ENCODE measurements around the gene BOK.
A peak's percentile ranks its signal among the peaks of the same experiment; 100 is the strongest.
"Not testable (repeated sequence)": the region's sequence is repeated elsewhere in the genome, so short reads cannot be mapped to it uniquely, and the experiment has no call there.

Gene BOK

GRCh38 chr2:241558532-241559322 lies at the start of gene BOK:
BOK (plus strand) TSS chr2:241558745; CDS start chr2:241559484, 739 bp downstream.
- peak; percentile 92 for DNase-seq (ENCODE audit: low spot score)

DNA sequence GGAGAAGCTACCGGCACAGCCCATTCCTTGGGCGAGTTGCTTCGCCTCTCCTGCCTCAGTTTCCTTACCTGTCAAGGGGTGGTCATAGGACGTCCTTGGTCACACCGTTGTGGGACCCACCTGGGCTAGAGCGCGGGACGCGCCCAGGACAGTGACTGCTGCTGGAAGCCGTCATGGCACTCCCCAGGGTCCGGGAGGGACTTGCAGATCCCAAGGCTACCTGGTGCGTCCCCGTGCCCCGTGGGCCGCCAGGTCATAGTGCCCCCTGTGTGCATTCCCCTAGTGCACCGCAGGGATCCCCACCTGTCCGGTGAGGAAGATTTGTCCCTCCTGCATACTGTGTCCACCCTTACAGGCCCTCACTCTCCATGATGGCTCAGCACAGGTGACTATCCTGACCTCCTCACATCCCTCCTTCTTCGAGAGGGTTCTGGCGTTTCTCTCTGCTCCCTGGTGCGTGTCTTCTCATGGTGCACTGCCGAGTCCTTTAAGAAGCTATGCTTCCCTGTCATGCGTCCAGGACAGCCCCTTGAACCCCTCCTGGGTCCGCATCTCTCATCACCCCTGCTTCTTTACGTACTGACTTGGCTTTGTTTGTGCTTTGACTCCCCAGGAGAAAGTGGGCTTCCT lies 49.3 kb upstream of the BOK start:
- DNase-seq (ENCODE audit: low spot score), result no peak

DNA sequence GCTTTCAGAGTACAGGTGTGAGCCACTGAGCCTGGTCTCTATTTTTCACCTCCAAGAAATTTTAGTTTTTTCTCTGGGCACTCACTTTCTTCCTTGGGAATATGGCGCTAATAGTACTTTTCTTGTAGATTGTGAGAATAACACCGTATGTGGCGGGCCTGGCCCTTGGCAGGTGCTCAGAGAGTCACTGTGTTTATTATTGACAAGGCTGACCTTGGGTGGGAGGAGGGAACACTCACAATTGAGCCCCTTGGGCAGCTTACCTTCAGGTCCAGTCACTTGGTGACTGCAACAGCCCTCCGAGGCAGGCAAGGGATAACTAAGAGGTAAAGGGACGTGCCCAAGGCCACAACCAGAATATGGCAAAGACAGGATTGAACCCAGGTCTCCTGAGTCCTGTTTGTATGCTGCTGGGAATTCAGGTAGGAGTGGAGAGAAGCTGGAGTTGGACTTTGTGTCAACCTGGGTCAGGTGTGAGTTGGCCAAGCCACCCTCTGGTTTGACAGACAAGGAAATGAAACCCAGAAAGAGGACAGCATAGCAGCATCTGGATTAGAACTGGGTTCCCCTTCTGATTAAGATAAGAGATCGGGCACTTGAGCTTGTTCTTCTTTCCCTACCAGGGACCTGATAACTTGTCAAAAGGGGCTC lies 47.3 kb upstream of the BOK start:
- no peak for DNase-seq (ENCODE audit: low spot score)

- DNase-seq (ENCODE audit: low spot score), result no peak
Observed at GRCh38 chr2:241514553-241514952, 44.0 kb upstream of the BOK start.

DNA sequence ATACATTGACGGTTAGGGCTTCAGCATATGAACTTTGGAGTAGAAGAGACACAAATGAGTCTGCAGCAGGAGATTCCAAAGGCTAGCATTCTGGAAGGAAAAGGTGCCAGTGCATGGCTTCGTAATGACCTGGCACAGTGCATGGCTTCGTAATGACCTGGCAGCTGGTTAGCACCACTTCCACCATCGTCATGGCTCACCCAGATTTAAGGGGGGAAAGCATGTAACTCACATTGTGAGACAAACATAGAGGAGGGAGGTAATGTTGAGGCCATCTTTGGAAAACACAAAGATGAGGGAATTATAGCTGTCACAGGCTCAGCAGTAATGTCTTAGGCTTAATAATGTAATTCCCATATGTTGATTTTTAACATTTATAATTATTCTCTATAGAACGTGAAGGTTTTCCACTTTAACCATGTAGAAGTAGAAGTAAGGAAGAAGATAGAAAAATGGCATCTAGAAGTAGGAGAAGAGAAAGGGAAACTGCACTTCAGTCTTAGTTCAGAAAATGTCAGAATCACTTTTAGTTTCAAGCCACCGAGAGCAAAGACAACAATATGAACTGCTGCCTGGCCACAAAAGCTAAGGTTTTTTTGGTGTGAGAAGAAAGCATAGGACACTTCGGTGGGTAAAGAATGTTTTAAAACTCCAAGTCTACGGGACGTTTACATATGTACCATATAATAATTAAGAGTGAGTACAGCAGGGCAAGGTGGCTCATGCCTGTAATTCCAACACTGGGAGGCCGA lies 43.4 kb upstream of the BOK start:
- DNase-seq (ENCODE audit: low spot score), result peak; percentile 21

DNA sequence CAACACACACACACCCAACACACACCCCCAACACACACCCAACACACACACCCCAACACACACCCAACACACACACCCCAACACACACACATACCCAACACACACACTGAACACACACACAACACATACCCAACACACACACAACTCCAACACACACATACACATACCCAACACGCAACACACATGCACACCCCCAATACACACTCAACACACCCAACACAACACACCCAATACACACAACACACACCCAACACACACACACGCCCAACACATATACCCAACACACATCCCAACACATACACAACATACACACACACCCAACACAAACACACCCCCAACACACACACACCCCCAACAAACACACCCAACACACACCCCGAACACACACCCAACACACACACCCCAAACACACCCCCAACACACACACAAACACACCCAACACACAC lies 42.0 kb upstream of the BOK start:
- no peak for DNase-seq (ENCODE audit: low spot score)

GRCh38 chr2:241517297-241517696 lies 41.2 kb upstream of the BOK start:
- no peak for DNase-seq (ENCODE audit: low spot score)

GRCh38 chr2:241519669-241520068 lies 38.9 kb upstream of the BOK start:
- DNase-seq (ENCODE audit: low spot score), result no peak

DNA sequence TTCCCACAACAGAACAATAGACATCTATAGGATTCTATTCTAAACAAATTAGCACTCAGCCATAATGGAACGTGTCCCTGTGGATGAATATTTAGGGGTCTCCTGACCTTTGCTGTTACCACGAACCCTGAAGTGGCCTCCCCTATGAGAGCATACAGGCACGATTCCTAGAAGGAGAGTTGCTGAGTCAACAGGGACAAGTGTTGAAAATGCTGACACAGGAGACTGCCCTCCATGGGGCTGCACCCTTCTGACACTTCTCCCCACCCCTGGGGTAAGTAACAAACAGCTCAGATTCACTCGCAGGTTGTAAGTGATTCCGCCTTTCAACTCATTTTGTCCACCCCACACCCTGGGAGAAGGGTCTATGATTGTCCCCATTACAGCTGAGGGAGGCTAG lies 36.1 kb upstream of the BOK start:
- DNase-seq (ENCODE audit: low spot score), result no peak

DNA sequence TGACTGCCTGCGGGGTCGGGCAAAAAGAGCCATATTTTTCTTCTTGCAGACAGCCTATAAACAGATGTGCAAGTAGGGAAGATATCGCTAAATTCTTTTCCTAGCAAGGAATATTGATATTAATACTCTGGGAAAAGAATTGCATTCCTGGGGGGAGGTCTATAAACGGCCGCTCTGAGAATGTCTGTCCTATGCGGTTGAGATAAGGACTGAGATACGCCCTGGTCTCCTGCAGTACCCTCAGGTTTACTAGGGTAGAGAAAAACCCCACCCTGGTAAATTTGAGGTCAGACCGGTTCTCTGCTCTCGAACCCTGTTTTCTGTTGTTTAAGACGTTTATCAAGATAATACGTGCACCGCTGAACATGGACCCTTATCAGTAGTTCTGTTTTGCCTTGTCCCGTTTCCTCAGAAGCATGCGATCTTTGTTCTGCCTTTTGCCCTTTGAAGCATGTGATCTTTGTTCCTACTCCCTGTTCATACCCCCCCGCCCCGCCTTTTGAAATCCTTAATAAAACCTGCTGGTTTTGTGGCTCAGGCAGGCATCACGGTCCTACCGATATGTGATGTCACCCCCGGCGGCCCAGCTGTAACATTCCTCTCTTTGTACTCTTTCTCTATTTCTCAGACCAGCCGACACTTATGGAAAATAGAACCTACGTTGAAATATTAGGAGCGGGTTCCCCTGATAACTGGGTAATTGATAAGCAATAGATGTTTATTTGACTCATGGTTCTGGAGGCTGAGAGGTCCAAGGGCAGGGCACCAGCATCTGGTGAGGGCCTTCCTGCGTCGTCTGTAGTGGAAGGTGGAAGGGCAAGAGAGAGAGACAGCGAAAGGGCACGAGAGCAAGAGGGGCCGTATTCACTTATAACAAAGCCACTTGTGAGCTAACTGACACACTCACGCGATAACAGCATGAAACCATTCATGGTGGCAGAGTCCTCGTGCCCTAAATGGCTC lies 32.4 kb upstream of the BOK start:
- not testable (repeated sequence) for DNase-seq (ENCODE audit: low spot score)

- DNase-seq (ENCODE audit: low spot score), result no peak
Observed at GRCh38 chr2:241530571-241530970, 28.0 kb upstream of the BOK start.

DNA sequence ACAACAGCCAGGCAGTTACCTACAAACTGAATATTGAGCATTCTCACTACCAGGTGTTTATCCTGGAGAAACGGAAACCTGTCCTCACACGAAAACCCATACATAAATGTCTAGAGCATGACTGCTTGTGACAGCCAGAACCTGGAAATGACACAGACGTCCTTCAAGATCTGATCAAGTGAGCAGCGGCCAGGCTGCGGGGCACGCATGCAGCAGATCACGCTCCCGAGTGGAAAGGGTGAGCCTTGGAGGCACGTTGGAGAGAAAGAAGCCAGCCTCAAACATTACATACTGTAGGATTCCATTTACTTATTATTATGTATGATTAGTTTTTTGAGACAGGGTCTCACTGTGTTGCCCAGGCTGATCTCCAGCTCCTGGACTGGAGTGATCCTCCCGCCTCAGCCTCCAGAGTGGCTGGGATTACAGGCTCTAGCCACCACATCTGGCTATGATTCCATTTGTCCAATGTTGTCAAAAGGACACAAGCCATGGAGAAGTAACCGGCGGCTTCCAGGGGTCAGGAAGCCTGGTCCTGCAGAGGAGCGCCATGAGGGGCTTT lies 27.3 kb upstream of the BOK start:
- DNase-seq (ENCODE audit: low spot score), result no peak

GRCh38 chr2:241532168-241532567 lies 26.4 kb upstream of the BOK start:
- no peak for DNase-seq (ENCODE audit: low spot score)

DNA sequence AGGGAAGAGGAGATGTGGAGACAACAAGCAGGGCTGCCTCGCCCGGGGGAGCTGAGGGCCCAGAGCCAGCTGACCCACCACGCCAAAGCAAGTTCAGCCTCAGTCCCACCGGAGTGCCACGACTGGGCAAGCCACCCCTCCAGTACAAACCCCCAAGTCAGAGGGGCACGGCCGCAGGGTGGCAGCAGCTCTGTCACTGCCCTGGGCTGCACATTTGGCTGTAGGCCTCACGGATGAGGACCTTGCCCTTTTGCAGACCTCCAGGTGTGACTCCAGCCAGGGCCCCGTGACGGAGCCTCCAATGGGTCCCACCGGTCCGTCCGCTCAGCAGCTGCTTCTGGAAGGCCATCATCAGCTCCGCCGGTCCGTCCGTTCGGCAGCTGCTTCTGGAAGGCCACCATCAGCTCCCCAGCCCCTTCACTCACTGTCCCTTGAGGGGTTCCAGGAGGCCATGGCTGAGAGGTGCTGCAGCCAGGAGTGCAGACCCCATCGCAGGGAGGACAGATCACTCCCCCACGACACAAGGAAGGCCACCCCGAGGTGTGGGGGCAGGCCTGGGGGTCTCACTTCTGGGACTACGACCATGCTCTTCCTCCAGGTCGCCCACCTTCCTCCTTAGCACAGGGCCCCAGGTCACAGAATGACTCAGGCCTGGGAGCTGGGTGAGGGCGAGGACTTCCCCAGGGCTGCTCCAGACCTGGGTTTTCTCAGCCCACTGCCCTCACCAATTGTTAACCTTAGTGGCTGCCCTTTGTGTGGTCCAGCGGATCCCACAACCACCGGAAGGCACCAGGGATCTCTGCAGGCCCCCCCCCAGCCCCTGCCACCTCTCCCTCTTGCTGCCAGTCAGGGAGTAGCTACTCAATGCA lies 25.6 kb upstream of the BOK start:
- DNase-seq (ENCODE audit: low spot score), result no peak

- no peak for DNase-seq (ENCODE audit: low spot score)
Observed at GRCh38 chr2:241534293-241534692, 24.3 kb upstream of the BOK start.

- no peak for DNase-seq (ENCODE audit: low spot score)
Observed at GRCh38 chr2:241534701-241535375, 23.7 kb upstream of the BOK start.

DNA sequence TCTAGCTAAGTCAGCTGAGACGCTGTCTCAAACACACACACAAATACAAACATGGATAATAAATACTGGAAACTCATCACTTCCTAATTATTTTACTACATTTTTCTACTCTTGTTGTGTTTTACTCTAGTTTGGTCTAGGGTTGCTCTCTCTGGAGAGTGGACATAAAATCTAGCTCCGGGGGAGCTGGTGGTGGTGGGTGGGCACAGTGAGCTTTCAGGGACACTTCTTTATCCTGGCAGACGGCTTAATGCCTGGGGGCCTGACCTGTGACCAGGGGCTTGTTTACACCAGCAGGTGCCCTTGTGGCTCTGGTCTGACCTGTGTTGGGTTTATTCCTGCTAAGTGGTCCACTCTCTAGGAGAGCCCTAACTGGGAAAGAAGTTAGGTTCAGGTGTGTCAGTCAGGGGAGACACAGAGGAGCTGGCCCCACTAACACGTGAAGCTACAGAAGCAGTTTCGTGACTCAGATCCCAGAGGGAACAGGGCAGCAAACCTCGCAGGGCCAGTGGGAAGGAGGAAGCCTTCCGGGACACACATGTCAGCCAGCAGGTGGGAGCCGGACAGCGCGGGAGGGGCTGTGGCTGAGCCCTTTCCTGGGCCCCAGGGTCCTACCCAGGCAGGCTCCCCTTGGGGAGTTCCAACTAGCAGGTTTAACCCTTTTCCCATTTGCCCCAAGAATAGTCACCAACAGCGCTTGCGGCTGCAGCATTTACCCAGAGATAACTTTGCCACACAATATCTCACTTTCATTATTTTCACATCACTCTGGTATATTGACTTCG lies 22.5 kb upstream of the BOK start:
- DNase-seq (ENCODE audit: low spot score), result no peak

DNA sequence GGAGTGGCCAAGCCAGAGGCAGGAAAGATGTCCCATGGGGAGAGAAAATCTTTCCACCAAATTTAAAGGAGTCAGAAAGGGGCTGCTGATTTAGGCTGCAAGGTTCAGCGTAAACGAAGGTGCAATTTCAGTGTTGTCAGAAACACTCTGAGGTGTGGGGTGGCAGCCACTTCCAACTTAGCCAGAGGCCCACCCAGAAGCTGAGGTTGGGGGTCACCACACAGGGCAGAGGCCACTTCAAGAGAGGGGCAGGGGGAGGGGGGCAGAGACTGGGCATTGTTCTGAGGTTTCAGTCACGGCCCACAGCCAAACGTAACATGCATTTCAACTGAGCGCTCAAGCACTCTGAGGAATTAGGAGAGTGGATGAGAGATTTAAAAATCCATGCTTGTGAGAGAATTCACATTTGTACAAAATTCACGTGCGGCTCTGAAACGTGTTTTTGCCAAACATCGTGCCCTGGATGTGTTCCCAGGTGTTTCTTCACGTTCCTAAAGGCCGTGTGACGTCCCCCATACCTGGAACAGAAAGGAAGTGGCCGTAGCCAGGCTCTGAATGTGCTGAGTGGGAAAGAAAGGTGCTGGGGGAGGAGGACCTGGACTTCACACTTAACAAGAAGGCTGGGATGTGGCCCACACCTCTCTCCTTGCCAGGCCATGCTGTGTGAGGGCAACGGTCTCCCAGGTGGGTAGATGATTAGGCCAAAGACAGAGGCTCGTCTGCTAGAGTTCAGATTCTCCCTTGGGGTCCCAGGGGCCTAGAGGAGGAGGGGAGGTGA lies 19.5 kb upstream of the BOK start:
- no peak for DNase-seq (ENCODE audit: low spot score)
